H1 (cell line): ENCODE data around the gene ITGB5. TPM values are rescaled to one million over a fixed set of nuclear protein-coding genes. Genes with fewer than 3 reads are reported as not detected.

Experiments
- BACH1 ChIP-seq: IDR thresholded peaks from 2 replicates; pipeline ENCODE4 v1.6.1; 2012; ENCODE audit warnings: low read length, improper control_type of control experiment
- BRCA1 ChIP-seq: IDR thresholded peaks from 2 replicates; pipeline ENCODE4 v1.6.1; 2012; ENCODE audit warnings: low read depth, low read length, improper control_type of control experiment
- CBX8 ChIP-seq: fragments of 300-800, 300-1000 bp; sonication (generic); IDR thresholded peaks from 2 replicates; pipeline ENCODE4 v1.7.1; 2016; ENCODE audit warnings: low read depth, low read length, borderline replicate concordance
- EGR1 ChIP-seq: IDR thresholded peaks from 2 replicates; pipeline ENCODE4 v1.6.1; 2011; ENCODE audit warnings: low read depth, low read length, borderline replicate concordance
- EP300 ChIP-seq, 2 experiments: IDR thresholded peaks; 1 replicate in 1 of 2; 2 replicates in 1 of 2; pipeline ENCODE4 v1.6.1; 2011 to 2012; ENCODE audit warnings: low read depth in 2 of 2, low read length in 2 of 2, mild to moderate bottlenecking in 2 of 2, borderline replicate concordance in 1 of 2, inconsistent platforms in 1 of 2, moderate library complexity in 1 of 2
- TEAD4 ChIP-seq: IDR thresholded peaks from 2 replicates; pipeline ENCODE4 v1.6.1; 2012; ENCODE audit warnings: low read depth, low read length, inconsistent platforms, mixed read lengths
- ZNF274 ChIP-seq: IDR thresholded peaks from 2 replicates; pipeline ENCODE4 v1.7.0; 2012; ENCODE audit warnings: low read length, borderline replicate concordance; ENCODE audit errors: extremely low read depth
- polyA plus RNA-seq, 7 experiments: library from polyadenylated mRNA; depleted of rRNA in 3 of 7; stranded (reverse) in 5 of 7; unstranded in 2 of 7; fragments of >200 nt in 5 of 7; fragments of 200-250 nt in 2 of 7; gene quantifications; 1 replicate in 5 of 7; 2 replicates in 1 of 7; 4 replicates in 1 of 7; pipeline versions ENCODE4 v1.2.1 to v1.2.3, GENCODE V29; 2011 to 2013; ENCODE audit warnings: missing spikeins in 2 of 7, mixed read lengths in 2 of 7
- total RNA-seq: library from RNA; stranded (reverse); fragmentation: NEBNext Ultra II Directional; extraction: Animal tissue kit (Norgen Biotek cat#: 25700); gene quantifications from 2 replicates; pipeline ENCODE4 v1.2.1, GENCODE V29; 2021
- TF ChIP-seq, protein P1 (sequence below): fragments of 300-600 bp; sonication (generic); IDR thresholded peaks from 2 replicates; pipeline ENCODE4 v1.7.1; 2012; ENCODE audit warnings: low read length, moderate library complexity, mild to moderate bottlenecking, inconsistent platforms; ENCODE audit not compliant: insufficient replicate concordance
- TF ChIP-seq, protein P2 (sequence below), 3 experiments: IDR thresholded peaks; 1 replicate in 2 of 3; 2 replicates in 1 of 3; pipeline versions ENCODE4 v1.5.1 to v1.6.1; 2011; ENCODE audit warnings: low read length in 3 of 3, mild to moderate bottlenecking in 3 of 3, inconsistent platforms in 2 of 3, low read depth in 1 of 3, moderate library complexity in 1 of 3; ENCODE audit not compliant: insufficient read depth in 1 of 3; ENCODE audit errors: control extremely low read depth in 1 of 3

Gene ITGB5
- total and polyA plus RNA-seq, 2 of the 8 experiments (the other 6 are each of a cell fraction or from before 2014, with no cell fraction given): 101 to 268 TPM

DNA sequence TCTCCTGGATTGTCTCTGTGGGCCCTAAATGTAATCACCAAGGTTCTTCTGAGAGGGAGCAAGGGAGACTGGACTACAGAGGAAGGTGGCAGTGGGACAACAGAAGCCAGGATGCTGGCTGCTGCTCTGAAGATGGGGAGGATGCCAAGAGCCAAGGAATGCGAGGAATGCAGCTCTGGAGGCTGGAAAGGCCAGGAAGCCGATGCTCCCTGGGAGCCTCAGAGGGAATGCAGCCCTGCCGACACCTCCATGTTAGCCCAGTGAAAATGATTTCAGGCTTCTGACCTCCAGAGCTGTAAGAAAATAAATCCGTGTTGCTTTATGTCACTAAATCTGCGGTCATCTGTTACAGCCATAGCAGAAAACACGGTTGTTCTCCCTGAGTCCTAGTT is 112.8 kb downstream of the ITGB5 start (continued):
- TF ChIP-seq, protein P1, sequence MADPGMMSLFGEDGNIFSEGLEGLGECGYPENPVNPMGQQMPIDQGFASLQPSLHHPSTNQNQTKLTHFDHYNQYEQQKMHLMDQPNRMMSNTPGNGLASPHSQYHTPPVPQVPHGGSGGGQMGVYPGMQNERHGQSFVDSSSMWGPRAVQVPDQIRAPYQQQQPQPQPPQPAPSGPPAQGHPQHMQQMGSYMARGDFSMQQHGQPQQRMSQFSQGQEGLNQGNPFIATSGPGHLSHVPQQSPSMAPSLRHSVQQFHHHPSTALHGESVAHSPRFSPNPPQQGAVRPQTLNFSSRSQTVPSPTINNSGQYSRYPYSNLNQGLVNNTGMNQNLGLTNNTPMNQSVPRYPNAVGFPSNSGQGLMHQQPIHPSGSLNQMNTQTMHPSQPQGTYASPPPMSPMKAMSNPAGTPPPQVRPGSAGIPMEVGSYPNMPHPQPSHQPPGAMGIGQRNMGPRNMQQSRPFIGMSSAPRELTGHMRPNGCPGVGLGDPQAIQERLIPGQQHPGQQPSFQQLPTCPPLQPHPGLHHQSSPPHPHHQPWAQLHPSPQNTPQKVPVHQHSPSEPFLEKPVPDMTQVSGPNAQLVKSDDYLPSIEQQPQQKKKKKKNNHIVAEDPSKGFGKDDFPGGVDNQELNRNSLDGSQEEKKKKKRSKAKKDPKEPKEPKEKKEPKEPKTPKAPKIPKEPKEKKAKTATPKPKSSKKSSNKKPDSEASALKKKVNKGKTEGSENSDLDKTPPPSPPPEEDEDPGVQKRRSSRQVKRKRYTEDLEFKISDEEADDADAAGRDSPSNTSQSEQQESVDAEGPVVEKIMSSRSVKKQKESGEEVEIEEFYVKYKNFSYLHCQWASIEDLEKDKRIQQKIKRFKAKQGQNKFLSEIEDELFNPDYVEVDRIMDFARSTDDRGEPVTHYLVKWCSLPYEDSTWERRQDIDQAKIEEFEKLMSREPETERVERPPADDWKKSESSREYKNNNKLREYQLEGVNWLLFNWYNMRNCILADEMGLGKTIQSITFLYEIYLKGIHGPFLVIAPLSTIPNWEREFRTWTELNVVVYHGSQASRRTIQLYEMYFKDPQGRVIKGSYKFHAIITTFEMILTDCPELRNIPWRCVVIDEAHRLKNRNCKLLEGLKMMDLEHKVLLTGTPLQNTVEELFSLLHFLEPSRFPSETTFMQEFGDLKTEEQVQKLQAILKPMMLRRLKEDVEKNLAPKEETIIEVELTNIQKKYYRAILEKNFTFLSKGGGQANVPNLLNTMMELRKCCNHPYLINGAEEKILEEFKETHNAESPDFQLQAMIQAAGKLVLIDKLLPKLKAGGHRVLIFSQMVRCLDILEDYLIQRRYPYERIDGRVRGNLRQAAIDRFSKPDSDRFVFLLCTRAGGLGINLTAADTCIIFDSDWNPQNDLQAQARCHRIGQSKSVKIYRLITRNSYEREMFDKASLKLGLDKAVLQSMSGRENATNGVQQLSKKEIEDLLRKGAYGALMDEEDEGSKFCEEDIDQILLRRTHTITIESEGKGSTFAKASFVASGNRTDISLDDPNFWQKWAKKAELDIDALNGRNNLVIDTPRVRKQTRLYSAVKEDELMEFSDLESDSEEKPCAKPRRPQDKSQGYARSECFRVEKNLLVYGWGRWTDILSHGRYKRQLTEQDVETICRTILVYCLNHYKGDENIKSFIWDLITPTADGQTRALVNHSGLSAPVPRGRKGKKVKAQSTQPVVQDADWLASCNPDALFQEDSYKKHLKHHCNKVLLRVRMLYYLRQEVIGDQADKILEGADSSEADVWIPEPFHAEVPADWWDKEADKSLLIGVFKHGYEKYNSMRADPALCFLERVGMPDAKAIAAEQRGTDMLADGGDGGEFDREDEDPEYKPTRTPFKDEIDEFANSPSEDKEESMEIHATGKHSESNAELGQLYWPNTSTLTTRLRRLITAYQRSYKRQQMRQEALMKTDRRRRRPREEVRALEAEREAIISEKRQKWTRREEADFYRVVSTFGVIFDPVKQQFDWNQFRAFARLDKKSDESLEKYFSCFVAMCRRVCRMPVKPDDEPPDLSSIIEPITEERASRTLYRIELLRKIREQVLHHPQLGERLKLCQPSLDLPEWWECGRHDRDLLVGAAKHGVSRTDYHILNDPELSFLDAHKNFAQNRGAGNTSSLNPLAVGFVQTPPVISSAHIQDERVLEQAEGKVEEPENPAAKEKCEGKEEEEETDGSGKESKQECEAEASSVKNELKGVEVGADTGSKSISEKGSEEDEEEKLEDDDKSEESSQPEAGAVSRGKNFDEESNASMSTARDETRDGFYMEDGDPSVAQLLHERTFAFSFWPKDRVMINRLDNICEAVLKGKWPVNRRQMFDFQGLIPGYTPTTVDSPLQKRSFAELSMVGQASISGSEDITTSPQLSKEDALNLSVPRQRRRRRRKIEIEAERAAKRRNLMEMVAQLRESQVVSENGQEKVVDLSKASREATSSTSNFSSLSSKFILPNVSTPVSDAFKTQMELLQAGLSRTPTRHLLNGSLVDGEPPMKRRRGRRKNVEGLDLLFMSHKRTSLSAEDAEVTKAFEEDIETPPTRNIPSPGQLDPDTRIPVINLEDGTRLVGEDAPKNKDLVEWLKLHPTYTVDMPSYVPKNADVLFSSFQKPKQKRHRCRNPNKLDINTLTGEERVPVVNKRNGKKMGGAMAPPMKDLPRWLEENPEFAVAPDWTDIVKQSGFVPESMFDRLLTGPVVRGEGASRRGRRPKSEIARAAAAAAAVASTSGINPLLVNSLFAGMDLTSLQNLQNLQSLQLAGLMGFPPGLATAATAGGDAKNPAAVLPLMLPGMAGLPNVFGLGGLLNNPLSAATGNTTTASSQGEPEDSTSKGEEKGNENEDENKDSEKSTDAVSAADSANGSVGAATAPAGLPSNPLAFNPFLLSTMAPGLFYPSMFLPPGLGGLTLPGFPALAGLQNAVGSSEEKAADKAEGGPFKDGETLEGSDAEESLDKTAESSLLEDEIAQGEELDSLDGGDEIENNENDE: no peak
- TF ChIP-seq EP300 (IDR thresholded peaks at IDR 0.05; ENCODE audit: borderline replicate concordance in 1 of 2, low read depth in 2 of 2, low read length in 2 of 2): 0 out of 3 replicates have a peak, but pooled peaks of 1 of the 2 experiments have one; percentile 15
- TF ChIP-seq CBX8: no peak
- no peak for TF ChIP-seq EGR1
- TF ChIP-seq BACH1: no peak
- TF ChIP-seq, protein P2, sequence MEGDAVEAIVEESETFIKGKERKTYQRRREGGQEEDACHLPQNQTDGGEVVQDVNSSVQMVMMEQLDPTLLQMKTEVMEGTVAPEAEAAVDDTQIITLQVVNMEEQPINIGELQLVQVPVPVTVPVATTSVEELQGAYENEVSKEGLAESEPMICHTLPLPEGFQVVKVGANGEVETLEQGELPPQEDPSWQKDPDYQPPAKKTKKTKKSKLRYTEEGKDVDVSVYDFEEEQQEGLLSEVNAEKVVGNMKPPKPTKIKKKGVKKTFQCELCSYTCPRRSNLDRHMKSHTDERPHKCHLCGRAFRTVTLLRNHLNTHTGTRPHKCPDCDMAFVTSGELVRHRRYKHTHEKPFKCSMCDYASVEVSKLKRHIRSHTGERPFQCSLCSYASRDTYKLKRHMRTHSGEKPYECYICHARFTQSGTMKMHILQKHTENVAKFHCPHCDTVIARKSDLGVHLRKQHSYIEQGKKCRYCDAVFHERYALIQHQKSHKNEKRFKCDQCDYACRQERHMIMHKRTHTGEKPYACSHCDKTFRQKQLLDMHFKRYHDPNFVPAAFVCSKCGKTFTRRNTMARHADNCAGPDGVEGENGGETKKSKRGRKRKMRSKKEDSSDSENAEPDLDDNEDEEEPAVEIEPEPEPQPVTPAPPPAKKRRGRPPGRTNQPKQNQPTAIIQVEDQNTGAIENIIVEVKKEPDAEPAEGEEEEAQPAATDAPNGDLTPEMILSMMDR (IDR thresholded peaks at IDR 0.05; ENCODE audit: control extremely low read depth in 1 of 3, insufficient read depth in 1 of 3, low read depth in 1 of 3, low read length in 3 of 3): no peak
- TF ChIP-seq ZNF274: no peak
- no peak for TF ChIP-seq BRCA1
- TF ChIP-seq TEAD4: peak; percentile 100
